Astrocyte (in vitro differentiated cells and primary cell): Measurements from ENCODE around the gene APP.

Experiments
- EZH2 ChIP-seq: IDR thresholded peaks from 2 replicates; pipeline ENCODE4 v1.6.1; 2012; ENCODE audit warnings: mild to moderate bottlenecking, low read length, inconsistent platforms; ENCODE audit not compliant: insufficient read depth
- TF ChIP-seq, protein P1 (sequence below): IDR thresholded peaks from 2 replicates; pipeline ENCODE4 v1.5.1; 2011; ENCODE audit warnings: low read depth, mild to moderate bottlenecking, inconsistent platforms, low read length, moderate library complexity; ENCODE audit not compliant: insufficient read depth

DNA sequence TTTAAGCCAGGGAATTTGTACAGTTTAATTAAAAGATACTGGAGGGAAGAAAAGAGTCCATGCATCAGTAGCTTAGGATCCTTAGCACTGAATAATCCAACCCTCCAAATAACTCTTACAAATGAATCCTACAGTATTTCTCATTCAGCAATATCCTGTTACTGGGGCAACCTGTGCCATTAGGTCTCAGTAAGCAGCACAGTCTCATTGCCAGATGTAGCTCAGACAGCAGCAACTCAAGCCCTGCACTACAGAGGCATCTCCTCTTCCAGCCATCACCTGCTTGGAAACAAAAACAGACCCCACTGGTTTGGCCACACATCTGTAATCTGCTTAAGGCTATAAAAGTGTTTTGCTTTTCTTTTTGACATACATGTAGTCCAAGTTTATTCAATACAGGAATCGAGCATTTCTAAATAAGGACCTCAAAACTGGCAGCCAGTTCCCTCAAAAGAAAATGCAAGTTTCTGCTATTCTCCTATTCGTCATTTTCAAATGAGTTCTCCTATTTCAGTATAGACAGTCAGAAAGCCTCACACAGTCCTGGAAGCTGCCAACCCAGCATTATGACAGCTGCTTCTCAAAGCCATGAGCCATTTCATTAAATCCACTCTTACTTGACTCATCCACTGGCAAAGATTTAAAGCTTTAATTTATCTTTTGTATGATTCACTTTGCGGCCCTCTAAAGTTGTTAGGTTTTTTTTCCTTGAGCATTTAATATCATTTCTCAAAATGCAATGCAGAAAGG is 129.0 kb downstream of the APP start:
- TF ChIP-seq EZH2: no peak
- TF ChIP-seq, protein P1, sequence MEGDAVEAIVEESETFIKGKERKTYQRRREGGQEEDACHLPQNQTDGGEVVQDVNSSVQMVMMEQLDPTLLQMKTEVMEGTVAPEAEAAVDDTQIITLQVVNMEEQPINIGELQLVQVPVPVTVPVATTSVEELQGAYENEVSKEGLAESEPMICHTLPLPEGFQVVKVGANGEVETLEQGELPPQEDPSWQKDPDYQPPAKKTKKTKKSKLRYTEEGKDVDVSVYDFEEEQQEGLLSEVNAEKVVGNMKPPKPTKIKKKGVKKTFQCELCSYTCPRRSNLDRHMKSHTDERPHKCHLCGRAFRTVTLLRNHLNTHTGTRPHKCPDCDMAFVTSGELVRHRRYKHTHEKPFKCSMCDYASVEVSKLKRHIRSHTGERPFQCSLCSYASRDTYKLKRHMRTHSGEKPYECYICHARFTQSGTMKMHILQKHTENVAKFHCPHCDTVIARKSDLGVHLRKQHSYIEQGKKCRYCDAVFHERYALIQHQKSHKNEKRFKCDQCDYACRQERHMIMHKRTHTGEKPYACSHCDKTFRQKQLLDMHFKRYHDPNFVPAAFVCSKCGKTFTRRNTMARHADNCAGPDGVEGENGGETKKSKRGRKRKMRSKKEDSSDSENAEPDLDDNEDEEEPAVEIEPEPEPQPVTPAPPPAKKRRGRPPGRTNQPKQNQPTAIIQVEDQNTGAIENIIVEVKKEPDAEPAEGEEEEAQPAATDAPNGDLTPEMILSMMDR: no peak
